A673 (cell line): ENCODE data around the gene EXOC4.

ENCODE experiments used
- CTCF ChIP-seq: fragments of 300-800, 200-600 bp; sonication (generic); conservative IDR thresholded peaks from 2 replicates; pipeline ENCODE4 v1.5.1; 2017; ENCODE audit warnings: low read depth, mild to moderate bottlenecking, antibody characterized with exemption, low read length, moderate library complexity, mixed read lengths
- EZH2 ChIP-seq: fragments of 200-600 bp; sonication (generic); IDR thresholded peaks from 2 replicates; pipeline ENCODE4 v1.6.1; 2017; ENCODE audit warnings: borderline replicate concordance, low read depth, mild to moderate bottlenecking, mixed read lengths, antibody characterized with exemption, low read length; ENCODE audit not compliant: poor library complexity, severe bottlenecking

DNA sequence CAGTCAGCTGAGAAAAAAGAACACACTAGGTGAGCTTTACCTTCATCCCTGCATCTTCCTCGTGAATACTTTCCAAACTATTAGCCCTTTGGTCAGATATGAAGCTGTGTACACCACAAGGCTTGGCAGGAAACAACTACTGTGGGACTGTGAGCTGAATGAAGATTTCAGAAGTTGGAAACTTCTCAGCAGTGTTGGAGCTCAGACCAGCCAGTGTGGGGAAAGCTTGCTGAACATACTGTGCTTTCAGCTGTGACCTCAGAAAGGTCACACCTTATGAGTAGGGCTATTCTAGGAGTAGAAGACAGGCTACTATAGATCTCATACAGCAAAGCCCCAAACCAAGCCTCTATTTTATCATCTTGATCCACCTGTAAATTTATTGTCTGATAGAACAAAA is 123.6 kb downstream of the EXOC4 start:
- TF ChIP-seq CTCF = no peak
- TF ChIP-seq EZH2 = no peak
